ENCODE data around the gene MSI2. TPM values are rescaled to one million over a fixed set of nuclear protein-coding genes. Genes with fewer than 3 reads are reported as not detected.

MSI2 gene
- total RNA-seq, 3 donors from 2014 or later, result 40.6 to 56.2 (median 54.3) TPM

DNA sequence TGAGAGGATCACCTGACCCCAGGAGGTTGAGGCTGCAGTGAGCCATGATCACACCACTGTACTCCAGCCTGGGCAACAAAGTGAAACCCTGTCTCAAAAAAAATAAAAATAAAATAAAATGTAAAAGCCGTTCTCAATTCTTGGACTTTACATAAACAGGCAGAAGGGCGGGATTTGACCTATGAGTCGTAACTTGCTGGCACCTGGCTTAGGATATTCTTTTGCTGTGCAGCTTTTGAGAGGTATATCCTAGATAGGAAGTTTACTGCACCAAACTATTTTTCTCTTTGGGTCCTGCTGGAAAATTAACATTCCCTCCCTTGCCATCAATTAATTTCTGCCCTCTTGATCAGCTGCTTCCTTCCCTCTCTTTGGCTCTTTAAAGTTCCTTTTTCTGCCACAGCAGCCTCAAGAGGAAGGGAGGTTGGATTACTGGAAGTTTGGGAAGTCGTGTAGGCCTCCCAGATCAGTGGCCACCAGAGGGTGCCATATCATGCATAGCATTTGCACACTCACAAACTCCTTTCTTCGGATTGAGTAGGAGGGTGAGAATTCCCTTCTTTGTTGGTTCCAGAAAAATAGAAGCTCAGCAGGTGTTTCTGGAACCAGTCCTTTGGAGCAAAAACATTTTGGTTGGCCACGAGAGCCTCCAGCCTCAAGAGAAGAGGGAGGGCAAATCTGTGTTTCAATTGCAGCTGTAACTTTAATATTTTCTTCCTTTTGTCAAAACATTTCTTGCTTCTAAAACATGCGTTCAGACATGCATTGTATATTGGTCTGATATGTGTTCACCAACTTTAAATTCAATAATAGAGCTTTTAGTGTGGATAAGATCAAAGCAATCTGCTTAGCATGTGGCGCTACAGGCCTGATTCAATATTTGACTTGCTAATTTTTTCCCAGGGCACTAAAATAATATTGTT, 341.5 kb downstream of the MSI2 start:
- H3K27me3 Mint-ChIP-seq (ENCODE audit: low read depth), result no peaks in the 10 kb centered on the region
- H3K4me3 Mint-ChIP-seq, result no peak overlapping the region
- DNase-seq (no peak), ATAC-seq (no peak)
- no peaks in the 10 kb centered on the region for H3K9me3 Mint-ChIP-seq
- H3K36me3 Mint-ChIP-seq (ENCODE audit: insufficient read depth), result peaks cover 10% of the 10 kb centered on the region
- H3K4me1 Mint-ChIP-seq (ENCODE audit: low read depth), result peaks cover 52% of the 10 kb centered on the region

DNA sequence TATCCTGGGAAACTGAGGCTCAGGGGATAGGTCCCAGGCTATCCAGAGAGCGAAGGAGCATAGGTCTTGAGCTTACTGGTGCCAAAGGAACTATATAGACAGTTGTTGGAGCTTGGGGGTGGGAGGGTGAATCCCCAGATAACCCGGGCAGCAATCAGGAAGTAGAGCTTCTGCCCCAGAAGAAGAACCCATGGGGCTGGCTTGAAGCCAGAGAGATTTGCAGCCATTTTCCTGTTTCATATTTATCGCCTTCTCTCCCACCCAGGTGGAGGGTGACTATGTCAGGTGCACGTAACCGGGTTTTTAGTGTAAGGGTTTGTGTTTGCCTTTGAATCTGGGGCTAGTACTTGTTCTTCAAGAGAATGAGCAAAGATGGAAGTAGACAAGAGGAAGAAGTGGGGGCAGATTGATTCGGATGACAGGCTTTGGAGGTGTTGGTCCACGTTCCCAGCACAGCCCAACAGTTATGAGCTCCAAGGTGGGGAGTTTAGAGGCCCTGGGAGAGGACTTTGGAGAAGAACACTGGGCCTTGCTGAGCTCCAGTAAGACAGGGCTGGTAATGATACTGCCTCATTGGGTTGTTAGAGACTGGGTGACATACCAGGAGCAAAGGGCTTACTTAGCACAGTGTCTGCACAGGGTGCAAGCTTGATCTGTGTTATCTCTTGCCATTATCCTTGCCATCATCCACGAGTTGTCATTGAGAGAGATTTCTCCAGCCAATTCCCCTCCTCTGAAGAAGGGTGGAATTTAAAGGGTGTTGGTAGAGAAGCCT, 343.1 kb downstream of the MSI2 start:
- Mint-ChIP-seq H3K36me3 (ENCODE audit: insufficient read depth) (peaks cover 4% of the 10 kb centered on the region), H3K4me1 (ENCODE audit: low read depth) (peaks cover 68% of the 10 kb centered on the region), H3K9me3 (no peaks in the 10 kb centered on the region), H3K4me3 (no peak overlapping the region), H3K27me3 (ENCODE audit: low read depth) (no peaks in the 10 kb centered on the region)
- no peak for ATAC-seq
- no peak for DNase-seq

DNA sequence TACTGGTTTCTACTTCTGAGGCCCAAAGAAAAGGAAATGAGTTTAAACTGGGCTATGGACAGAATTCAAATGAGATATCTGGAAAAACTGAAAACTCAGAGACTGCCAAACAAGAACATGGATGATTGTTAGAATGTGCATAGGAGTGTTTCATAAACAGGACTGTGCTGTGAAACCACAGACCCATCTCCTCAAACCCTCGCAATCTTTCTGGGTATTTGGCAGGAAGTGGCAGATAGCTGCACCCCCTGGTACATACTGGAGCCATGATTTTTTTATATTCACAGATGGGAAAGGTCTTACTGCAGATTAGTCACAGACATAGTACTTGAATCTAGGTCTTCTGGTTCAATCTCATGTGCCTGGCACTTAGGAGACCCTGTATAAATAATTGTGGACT, 343.8 kb downstream of the MSI2 start:
- Mint-ChIP-seq H3K36me3 (ENCODE audit: insufficient read depth) (peaks cover 4% of the 10 kb centered on the region), H3K9me3 (no peaks in the 10 kb centered on the region), H3K27me3 (ENCODE audit: low read depth) (no peaks in the 10 kb centered on the region), H3K4me3 (peak overlapping the region; percentile 22), H3K4me1 (ENCODE audit: low read depth) (peaks cover 75% of the 10 kb centered on the region)
- DNase-seq (no peak), ATAC-seq (peak; percentile 47)

DNA sequence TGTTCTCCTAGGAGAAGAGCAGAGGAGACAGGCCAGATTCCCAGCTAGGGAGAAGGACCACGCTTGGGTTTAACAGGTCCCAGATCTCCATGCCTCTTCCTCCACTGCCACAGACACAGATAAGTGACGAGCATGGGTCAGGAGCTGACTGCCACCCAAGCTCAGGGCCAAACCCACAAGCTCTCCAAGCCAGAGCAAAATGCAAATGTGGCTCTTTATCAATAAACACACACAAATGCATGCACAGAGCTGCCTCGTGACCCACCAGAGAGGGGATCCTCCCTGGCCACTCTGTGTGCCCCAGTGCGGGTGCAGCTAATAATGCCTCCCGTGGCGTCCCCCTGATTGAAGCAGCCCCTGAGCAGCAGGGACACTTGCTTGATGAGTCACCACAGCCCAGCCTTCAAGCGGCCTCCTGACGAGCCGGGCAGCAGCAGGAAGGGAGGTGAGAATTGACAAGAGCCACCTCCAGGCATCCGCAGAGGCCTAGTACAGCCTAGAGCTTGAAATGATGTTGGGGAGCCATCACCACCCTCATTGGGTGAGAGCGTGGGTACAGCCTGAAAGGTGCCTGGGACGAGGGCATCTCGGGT, 344.9 kb downstream of the MSI2 start:
- no peaks in the 10 kb centered on the region for H3K27me3 Mint-ChIP-seq (ENCODE audit: low read depth)
- no peak for DNase-seq
- no peak for ATAC-seq
- H3K36me3 Mint-ChIP-seq (ENCODE audit: insufficient read depth), result peaks cover 4% of the 10 kb centered on the region
- H3K9me3 Mint-ChIP-seq, result no peaks in the 10 kb centered on the region
- no peak overlapping the region for H3K4me3 Mint-ChIP-seq
- peaks cover 86% of the 10 kb centered on the region for H3K4me1 Mint-ChIP-seq (ENCODE audit: low read depth)

DNA sequence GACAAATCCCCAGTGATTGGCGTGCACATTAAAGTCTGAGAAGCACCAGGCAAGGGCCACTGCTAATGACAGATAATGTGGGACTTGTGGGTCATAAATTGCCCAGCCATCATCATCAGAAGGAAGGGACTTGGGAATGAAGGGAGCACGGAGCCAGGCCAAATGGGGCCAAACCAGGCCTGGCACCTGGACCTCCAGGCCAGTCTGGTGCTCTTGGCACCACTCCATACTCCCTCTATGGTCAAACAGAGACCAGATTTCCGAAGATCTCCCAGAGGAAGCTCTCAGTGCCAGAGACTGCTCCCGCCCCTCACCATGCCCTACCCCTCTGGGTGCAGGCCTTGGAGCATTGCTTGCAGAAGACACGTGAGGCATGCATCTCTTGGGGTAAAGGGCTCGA, 346.6 kb downstream of the MSI2 start:
- Mint-ChIP-seq H3K4me3 (no peak overlapping the region), H3K36me3 (ENCODE audit: insufficient read depth) (peaks cover 2% of the 10 kb centered on the region), H3K9me3 (no peaks in the 10 kb centered on the region), H3K27me3 (ENCODE audit: low read depth) (no peaks in the 10 kb centered on the region), H3K4me1 (ENCODE audit: low read depth) (peaks cover 94% of the 10 kb centered on the region)
- no peak for ATAC-seq
- no peak for DNase-seq

DNA sequence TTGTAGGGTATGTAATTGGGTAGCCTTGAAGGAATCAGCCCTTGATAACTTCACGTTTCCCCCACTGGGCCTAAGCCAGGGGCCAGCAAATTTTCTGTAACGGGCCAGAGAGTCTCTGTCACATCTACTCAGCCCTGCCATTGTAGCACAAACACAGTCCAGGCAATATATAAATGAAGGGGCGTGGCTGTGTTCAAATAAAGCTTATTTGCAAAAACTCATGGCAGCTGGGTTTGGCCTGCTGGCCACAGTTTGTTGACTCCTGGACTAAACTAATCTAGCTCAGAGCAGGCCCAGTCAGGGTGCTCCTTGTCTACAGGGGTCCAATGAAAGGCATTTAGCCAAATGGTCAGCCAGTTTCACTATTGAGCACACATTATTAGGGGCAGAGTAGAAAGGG, 347.2 kb downstream of the MSI2 start:
- ATAC-seq, result no peak
- Mint-ChIP-seq H3K27me3 (ENCODE audit: low read depth) (no peaks in the 10 kb centered on the region), H3K4me1 (ENCODE audit: low read depth) (peaks cover 91% of the 10 kb centered on the region), H3K4me3 (peak overlapping the region; percentile 52), H3K9me3 (no peaks in the 10 kb centered on the region), H3K36me3 (ENCODE audit: insufficient read depth) (peaks cover 1% of the 10 kb centered on the region)
- no peak for DNase-seq

DNA sequence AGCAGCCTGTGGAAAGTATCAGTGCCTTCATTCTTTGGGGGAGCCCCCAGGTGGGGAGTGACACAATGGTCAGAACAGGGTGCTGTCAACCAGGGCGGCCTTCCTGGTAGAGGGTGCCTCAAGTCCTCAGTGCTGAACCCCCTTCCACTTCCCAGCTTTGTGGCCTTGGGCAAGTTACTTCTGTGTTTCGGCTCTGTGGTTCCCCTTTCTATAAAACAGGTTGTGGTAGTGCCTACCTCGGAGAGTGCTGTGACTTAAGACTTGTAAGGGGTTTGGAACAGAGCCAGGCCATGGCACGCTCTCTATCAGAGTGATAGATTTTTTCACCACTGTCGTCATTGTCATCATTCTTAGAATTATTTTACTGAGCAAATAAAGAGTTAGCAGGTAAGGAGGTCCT, 347.7 kb downstream of the MSI2 start:
- no peaks in the 10 kb centered on the region for H3K9me3 Mint-ChIP-seq
- peak; percentile 75 to 77 for ATAC-seq
- H3K36me3 Mint-ChIP-seq (ENCODE audit: insufficient read depth), result peaks cover 1% of the 10 kb centered on the region
- peak overlapping the region; percentile 52 for H3K4me3 Mint-ChIP-seq
- H3K4me1 Mint-ChIP-seq (ENCODE audit: low read depth), result peaks cover 90% of the 10 kb centered on the region
- H3K27me3 Mint-ChIP-seq (ENCODE audit: low read depth), result no peaks in the 10 kb centered on the region
- peak; percentile 62 for DNase-seq

DNA sequence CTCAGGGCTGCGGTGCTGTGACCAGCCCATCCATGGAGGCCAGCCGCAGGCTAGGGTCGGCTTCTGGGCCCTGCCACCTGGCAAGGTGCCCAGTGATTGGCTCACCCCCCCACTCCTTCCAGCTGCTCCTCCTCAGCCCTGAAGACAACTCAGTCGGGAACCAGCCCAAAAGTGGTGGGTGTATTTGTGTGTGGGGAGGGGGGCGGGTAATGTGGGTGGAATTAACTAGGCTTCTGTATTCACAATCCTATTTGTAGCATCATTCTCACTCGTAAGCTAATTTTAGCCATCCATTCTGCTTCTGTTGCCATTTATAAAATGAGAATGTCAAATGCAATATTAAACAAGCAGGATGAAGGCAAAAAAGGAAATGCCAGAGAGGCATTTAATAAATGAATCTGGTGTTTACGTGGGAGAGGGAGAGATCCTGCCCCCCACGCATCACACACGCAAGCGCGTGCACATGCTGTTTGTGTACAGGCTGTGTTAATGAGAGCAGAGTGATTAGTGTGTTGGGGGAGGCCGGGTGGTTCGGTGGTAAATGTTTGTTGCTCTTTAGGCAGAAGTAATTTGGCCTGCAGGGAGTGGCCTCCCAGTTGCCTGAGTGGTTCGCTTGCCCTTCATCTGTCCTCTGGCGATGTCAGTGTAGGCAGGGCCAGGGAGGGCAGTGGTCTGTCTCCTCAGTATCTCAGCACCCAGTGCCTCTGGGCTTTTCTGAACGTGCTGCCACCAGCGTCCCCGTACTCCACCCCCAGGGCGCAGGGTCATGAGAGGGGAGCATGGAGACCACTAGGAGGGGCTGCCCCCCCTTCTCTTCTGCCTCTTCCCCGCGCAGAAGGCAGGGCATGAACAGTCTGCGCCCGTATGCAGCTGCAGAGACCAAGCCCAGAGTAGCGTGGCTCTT, 348.7 kb downstream of the MSI2 start:
- ATAC-seq, result peak; percentile 41 to 46

DNA sequence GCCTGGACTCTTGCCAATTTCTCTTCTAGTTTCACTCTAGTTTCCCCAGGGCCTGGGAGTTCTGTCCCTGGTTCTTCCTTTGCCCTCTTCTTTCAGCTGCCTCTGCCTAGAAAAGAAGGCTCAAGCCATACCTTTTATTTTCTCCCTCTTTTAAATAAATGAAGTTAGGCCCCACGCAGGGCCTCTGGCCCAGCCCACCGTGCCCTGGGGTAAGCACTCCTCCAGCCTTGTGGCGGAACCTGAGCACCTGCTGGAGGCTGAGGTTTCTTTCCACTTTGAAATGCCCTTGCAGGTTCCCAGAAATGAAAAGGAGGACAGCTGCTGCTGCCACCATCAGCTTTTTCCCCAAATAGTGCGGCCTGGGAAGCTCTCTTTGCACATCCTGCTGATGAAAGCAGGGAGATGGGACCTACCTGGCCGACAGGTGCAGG, 349.4 kb downstream of the MSI2 start:
- ATAC-seq, result peak in 1 of 2 donors; percentile 16
- H3K36me3 Mint-ChIP-seq (ENCODE audit: insufficient read depth), result peaks cover under 1% of the 10 kb centered on the region

More for the DNA sequence above, 348.7 kb downstream of the MSI2 start:
- DNase-seq, result no peak
- H3K4me3 Mint-ChIP-seq, result peak overlapping the region; percentile 15
- peaks cover 80% of the 10 kb centered on the region for H3K4me1 Mint-ChIP-seq (ENCODE audit: low read depth)
- no peaks in the 10 kb centered on the region for H3K9me3 Mint-ChIP-seq
- H3K27me3 Mint-ChIP-seq (ENCODE audit: low read depth), result no peaks in the 10 kb centered on the region
- peaks cover 1% of the 10 kb centered on the region for H3K36me3 Mint-ChIP-seq (ENCODE audit: insufficient read depth)

DNA sequence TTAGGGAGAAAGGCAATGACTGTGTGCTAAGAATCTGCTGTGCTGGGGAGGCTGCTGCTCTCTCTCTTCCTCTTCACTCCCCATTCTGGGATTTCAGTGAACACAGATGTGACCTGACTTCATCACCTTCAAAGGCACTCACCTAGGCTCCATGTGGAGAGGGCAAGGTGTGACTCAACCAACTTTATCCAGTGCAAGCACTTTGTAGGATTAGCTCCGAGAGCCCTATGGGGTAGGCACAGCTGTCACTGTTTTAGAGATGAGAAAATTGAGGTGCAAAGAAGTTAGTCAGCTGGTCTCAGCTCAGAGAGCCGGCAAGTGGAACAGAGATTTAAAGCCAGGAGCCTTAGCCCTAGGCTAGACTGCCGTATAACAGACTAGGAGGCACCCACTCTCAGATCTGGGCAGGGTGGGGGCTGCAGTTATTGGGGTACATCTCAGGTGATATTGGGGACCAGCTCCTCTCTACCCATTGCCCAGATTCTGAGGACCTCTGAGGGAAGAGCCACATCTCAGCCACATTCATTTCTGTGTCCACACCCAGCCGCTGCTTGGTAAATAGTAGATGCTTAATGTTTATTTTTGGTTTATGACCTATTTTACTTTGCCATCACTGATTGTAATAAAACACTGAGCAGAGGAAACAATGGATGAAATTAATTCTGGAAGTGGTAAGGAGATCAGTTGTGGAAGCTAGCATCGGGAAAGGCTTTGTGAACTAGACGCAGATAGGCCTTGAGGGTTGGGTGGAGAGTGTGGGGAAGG, 350.0 kb downstream of the MSI2 start:
- H3K4me1 Mint-ChIP-seq (ENCODE audit: low read depth), result peaks cover 67% of the 10 kb centered on the region
- no peaks in the 10 kb centered on the region for H3K9me3 Mint-ChIP-seq
- no peaks in the 10 kb centered on the region for H3K36me3 Mint-ChIP-seq (ENCODE audit: insufficient read depth)
- no peak overlapping the region for H3K4me3 Mint-ChIP-seq
- DNase-seq (no peak), ATAC-seq (no peak)
- no peaks in the 10 kb centered on the region for H3K27me3 Mint-ChIP-seq (ENCODE audit: low read depth)

More for the DNA sequence above, 349.4 kb downstream of the MSI2 start:
- no peaks in the 10 kb centered on the region for H3K27me3 Mint-ChIP-seq (ENCODE audit: low read depth)
- H3K4me1 Mint-ChIP-seq (ENCODE audit: low read depth), result peaks cover 73% of the 10 kb centered on the region
- H3K4me3 Mint-ChIP-seq, result peak overlapping the region; percentile 15
- no peaks in the 10 kb centered on the region for H3K9me3 Mint-ChIP-seq
- no peak for DNase-seq

DNA sequence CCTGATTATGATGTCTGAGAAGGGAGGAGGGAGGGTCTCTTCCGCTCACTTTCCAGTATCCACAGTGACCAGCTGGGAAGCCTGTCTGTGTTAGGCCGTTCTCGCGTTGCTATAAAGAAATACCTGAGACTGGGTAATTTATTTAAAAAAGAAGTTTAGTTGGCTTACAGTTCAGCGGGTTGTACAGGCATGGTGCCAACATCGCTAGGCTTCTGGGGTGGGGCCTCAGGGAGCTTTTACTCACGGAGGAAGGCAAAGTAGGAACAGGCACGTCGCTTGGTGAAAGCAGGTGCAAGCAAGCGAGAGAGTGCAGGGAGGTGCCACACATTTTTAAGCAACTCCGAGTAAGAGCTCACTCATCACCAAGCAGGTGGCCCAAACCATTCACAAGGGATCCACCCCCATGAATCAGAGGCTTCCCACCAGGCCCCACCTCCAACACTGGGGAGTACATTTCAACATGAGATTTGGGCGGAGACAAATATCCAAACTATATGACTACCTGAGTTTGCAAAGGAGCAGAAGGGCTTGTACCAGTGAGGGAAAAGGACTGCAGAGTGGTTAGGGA, 351.3 kb downstream of the MSI2 start:
- Mint-ChIP-seq H3K9me3 (no peaks in the 10 kb centered on the region), H3K36me3 (ENCODE audit: insufficient read depth) (no peaks in the 10 kb centered on the region), H3K4me1 (ENCODE audit: low read depth) (peaks cover 64% of the 10 kb centered on the region), H3K4me3 (no peak overlapping the region), H3K27me3 (ENCODE audit: low read depth) (no peaks in the 10 kb centered on the region)
- DNase-seq (no peak), ATAC-seq (no peak)

DNA sequence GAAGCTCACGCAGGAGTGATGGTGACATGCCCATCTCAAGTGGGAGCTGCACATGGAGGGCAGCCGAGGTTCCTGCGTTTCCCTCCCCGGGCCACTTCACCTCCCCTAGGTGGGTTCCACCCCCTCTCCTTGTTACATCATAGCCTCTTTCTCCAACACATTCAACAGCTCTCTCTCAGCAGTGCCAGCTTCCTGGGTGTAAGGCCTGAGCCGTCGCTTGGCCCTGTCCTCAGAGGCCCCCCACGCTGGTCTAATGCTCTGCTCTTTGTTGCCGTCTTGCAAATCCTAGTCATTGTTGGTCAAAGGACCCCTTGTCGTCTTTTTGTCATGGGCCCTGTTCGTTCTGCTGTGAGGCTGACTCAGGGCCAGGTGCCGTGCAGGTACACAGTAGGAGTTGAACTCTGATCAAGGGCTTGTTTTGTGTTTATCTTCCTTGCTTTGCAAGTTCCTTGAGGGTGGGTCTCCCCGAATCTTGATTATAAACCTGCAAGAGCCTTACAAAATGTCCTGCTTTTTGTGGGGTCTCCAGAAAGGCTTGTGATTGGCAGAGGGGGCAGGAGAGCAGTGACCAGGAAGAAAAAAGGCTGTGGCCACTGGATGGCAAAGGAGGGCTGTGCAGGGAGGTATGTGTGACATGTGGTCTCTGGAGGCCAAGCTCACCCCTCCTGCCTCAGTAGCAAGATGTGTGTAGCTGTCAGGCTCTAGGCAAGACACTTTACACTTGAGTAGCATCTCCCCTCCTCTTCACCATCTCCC, 352.2 kb downstream of the MSI2 start:
- Mint-ChIP-seq H3K4me1 (ENCODE audit: low read depth) (peaks cover 62% of the 10 kb centered on the region), H3K36me3 (ENCODE audit: insufficient read depth) (no peaks in the 10 kb centered on the region), H3K9me3 (no peaks in the 10 kb centered on the region), H3K4me3 (no peak overlapping the region), H3K27me3 (ENCODE audit: low read depth) (no peaks in the 10 kb centered on the region)
- ATAC-seq (no peak), DNase-seq (no peak)

All from activated T-cell treated with anti-CD3 and anti-CD28 coated beads, Interleukin-2, amount 50 U/mL, for 4 hours (primary cell).